ENCODE results near the gene ARL5B. TPM values are rescaled to one million over a fixed set of nuclear protein-coding genes. Genes with fewer than 3 reads are reported as not detected.

ARL5B gene
- polyA plus RNA-seq, 2 of the 4 experiments (the other 2 are of a cell fraction): 8.8 to 24.5 TPM

DNA sequence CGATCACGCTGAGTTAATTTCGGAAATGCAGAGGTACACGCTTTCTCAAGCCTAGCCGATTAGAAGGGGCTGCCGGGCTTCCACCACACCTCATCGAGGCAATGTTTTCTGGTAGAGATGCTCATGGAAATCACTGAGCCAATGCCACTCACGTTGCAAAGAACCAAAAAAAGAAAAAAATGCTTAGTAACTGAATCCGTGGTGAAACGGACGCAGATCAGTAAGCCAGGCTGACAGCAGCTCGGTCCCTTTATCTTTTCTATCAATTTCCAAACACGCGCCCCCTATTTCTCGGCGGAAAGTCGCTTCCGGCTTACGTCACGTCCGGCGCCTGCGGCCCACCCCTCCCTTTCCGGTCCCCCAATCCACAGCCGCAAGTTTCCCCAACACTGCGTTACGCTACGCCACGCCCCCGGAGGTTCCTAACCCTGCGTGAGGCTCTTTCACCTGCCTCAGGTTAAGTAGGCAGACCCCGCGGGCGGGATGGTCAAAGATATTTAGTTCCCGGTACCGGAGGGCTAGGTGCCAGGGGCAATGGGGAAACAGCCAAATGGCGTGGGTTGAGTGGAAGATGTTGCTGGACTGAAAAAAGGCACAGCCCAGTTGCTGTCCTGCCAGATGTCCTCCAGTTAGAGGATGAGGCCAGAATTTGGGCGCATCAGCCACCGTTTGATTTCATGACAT, 7.8 kb upstream of the ARL5B start, which contains the start of gene NSUN6 (continued):
- TF ChIP-seq RFX5 (IDR thresholded peaks at IDR 0.05): peak; percentile 45; the same call in 1 of the 2 replicates
- TF ChIP-seq POLR2A (IDR thresholded peaks at IDR 0.05; ENCODE audit: low read length): peak; percentile 37
- TF ChIP-seq EP300 (IDR thresholded peaks at IDR 0.05): no peak
- no peak for TF ChIP-seq HOXA7 (CRISPR knock-in tag; IDR thresholded peaks at IDR 0.05)
- TF ChIP-seq KDM1A (IDR thresholded peaks at IDR 0.05; ENCODE audit: low read depth): no peak
- no peak for TF ChIP-seq MAFK (IDR thresholded peaks at IDR 0.05; ENCODE audit: partially characterized antibody)
- no peak for TF ChIP-seq EHMT2 (IDR thresholded peaks at IDR 0.05; ENCODE audit: low read depth)
- TF ChIP-seq FOXS1 (CRISPR knock-in tag; IDR thresholded peaks at IDR 0.05): no peak
- peak in 1 of 2 experiments; percentile 47; a peak in 2 of 4 replicates for TF ChIP-seq CEBPB (IDR thresholded peaks at IDR 0.05)
- peak; percentile 79; the same call in 1 of the 2 replicates for TF ChIP-seq GATA3 (IDR thresholded peaks at IDR 0.05; ENCODE audit: borderline replicate concordance)
- TF ChIP-seq MAZ (IDR thresholded peaks at IDR 0.05; ENCODE audit: borderline replicate concordance, low read depth, low read length): no peak
- no peak for TF ChIP-seq HEYL (CRISPR knock-in tag; IDR thresholded peaks at IDR 0.05)
- TF ChIP-seq, protein P1, sequence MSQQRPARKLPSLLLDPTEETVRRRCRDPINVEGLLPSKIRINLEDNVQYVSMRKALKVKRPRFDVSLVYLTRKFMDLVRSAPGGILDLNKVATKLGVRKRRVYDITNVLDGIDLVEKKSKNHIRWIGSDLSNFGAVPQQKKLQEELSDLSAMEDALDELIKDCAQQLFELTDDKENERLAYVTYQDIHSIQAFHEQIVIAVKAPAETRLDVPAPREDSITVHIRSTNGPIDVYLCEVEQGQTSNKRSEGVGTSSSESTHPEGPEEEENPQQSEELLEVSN (IDR thresholded peaks at IDR 0.05; ENCODE audit: borderline replicate concordance, low read depth): peak; percentile 59; the same call in 1 of the 2 replicates
- TF ChIP-seq, protein P2, sequence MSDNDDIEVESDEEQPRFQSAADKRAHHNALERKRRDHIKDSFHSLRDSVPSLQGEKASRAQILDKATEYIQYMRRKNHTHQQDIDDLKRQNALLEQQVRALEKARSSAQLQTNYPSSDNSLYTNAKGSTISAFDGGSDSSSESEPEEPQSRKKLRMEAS (IDR thresholded peaks at IDR 0.05): peak; percentile 91

DNA sequence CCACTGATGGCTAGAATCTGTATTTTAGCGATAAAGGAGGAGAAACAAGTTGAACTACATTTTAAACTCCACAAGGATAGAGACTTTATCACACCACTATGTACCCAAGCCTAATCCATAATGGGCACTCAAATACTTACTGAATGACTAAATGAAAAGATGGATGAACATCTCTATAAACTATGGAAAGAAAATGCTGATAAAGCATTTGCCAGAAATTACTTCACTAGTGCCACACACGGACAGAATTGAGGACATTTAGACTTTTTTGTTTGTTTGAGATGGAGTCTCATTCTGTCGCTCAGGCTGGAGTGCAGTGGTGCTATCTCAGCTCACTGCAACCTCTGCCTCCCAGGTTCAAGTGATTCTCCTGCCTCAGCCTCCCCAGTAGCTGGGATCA, 6.1 kb upstream of the ARL5B start:
- WGBS (ENCODE audit: missing lambda C conversion rate): 86% methylated on average over 3 of the region's 3 CpGs
- Histone ChIP-seq H3K4me2 (no peak overlapping the region), H3K9me3 (no peaks in the 10 kb centered on the region), H3K27ac (no peak overlapping the region), H3K4me1 (peaks cover 18% of the 10 kb centered on the region; the same call in 2 of the 3 replicates), H3K4me3 (no peak overlapping the region)
- ChIA-PET CTCF (no interaction called here), POLR2A (no interaction called here)
- ATAC-seq (no peak), FAIRE-seq (no peak), DNase-seq (ENCODE audit: low read depth in 1 of 2, low spot score in 1 of 2) (no peak)
- TF ChIP-seq MAFK (IDR thresholded peaks at IDR 0.05; ENCODE audit: partially characterized antibody): peak; percentile 89
- no peak for TF ChIP-seq EP300 (IDR thresholded peaks at IDR 0.05)

DNA sequence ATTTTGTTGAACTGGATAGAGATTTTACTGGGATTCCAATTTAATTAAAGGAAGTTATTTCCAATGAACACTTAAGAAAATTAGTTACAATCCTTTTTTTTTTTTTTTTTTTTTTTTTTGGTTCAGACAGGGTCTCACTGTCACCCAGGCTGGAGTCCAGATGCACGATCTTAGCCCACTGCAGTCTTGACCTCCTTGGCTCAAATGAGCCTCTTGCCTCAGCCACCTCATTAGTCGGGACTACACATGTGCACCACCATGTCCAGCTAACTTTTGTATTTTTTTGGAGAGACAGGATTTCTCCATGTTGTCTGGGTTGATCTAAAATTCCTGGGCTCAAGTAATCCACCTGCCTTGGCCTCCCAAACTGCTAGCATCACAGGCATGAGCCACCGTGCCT, 2.5 kb upstream of the ARL5B start:
- H3K4me3 ChIP-seq: no peak overlapping the region
- TF ChIP-seq, protein P3, sequence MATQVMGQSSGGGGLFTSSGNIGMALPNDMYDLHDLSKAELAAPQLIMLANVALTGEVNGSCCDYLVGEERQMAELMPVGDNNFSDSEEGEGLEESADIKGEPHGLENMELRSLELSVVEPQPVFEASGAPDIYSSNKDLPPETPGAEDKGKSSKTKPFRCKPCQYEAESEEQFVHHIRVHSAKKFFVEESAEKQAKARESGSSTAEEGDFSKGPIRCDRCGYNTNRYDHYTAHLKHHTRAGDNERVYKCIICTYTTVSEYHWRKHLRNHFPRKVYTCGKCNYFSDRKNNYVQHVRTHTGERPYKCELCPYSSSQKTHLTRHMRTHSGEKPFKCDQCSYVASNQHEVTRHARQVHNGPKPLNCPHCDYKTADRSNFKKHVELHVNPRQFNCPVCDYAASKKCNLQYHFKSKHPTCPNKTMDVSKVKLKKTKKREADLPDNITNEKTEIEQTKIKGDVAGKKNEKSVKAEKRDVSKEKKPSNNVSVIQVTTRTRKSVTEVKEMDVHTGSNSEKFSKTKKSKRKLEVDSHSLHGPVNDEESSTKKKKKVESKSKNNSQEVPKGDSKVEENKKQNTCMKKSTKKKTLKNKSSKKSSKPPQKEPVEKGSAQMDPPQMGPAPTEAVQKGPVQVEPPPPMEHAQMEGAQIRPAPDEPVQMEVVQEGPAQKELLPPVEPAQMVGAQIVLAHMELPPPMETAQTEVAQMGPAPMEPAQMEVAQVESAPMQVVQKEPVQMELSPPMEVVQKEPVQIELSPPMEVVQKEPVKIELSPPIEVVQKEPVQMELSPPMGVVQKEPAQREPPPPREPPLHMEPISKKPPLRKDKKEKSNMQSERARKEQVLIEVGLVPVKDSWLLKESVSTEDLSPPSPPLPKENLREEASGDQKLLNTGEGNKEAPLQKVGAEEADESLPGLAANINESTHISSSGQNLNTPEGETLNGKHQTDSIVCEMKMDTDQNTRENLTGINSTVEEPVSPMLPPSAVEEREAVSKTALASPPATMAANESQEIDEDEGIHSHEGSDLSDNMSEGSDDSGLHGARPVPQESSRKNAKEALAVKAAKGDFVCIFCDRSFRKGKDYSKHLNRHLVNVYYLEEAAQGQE (IDR thresholded peaks at IDR 0.05): no peak
- TF ChIP-seq, protein P4, sequence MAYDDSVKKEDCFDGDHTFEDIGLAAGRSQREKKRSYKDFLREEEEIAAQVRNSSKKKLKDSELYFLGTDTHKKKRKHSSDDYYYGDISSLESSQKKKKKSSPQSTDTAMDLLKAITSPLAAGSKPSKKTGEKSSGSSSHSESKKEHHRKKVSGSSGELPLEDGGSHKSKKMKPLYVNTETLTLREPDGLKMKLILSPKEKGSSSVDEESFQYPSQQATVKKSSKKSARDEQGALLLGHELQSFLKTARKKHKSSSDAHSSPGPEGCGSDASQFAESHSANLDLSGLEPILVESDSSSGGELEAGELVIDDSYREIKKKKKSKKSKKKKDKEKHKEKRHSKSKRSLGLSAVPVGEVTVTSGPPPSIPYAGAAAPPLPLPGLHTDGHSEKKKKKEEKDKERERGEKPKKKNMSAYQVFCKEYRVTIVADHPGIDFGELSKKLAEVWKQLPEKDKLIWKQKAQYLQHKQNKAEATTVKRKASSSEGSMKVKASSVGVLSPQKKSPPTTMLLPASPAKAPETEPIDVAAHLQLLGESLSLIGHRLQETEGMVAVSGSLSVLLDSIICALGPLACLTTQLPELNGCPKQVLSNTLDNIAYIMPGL (CRISPR knock-in tag; IDR thresholded peaks at IDR 0.05; ENCODE audit: borderline replicate concordance): no peak
- TF ChIP-seq TP53 (CRISPR knock-in tag; IDR thresholded peaks at IDR 0.05) (no peak), BHLHE40 (IDR thresholded peaks at IDR 0.05; ENCODE audit: low read depth, low read length) (no peak), POLR2A (IDR thresholded peaks at IDR 0.05; ENCODE audit: low read length) (no peak), RFX5 (IDR thresholded peaks at IDR 0.05) (no peak), ZC3H11A (IDR thresholded peaks at IDR 0.05) (no peak), CEBPB (IDR thresholded peaks at IDR 0.05) (no peak), HDAC2 (IDR thresholded peaks at IDR 0.05) (no peak)
- TF ChIP-seq, protein P5, sequence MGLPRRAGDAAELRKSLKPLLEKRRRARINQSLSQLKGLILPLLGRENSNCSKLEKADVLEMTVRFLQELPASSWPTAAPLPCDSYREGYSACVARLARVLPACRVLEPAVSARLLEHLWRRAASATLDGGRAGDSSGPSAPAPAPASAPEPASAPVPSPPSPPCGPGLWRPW (IDR thresholded peaks at IDR 0.05): no peak
- no peaks in the 10 kb centered on the region for H3K9me3 ChIP-seq
- WGBS (ENCODE audit: missing lambda C conversion rate): 87% methylated on average over 3 of the region's 3 CpGs
- ATAC-seq (no peak), DNase-seq (ENCODE audit: low read depth in 1 of 2, low spot score in 1 of 2) (no peak), FAIRE-seq (no peak)
- POLR2A ChIA-PET: no interaction called here
- peaks cover 23% of the 10 kb centered on the region for H3K4me1 ChIP-seq
- no peak overlapping the region for H3K27ac ChIP-seq
- no peak overlapping the region for H3K4me2 ChIP-seq
- CTCF ChIA-PET: no interaction called here

Measured in A549 (cell line).